Endodermal cell (in vitro differentiated cells): ENCODE results near the gene PANK4. TPM values are rescaled to one million over a fixed set of nuclear protein-coding genes. Genes with fewer than 3 reads are reported as not detected.

Experiments
- DNase-seq: peaks from one replicate; pipeline ENCODE4 v3.0.0-alpha.2; 2017
- H3K27ac ChIP-seq: 2 replicates; pipeline ENCODE4 v1.5.1; 2013; ENCODE audit warnings: mild to moderate bottlenecking, low read depth, low read length, moderate library complexity
- H3K27me3 ChIP-seq: 2 replicates; pipeline ENCODE4 v1.6.1; 2013; ENCODE audit warnings: mild to moderate bottlenecking, low read length, moderate library complexity; ENCODE audit not compliant: insufficient read depth, control insufficient read depth, poor library complexity, severe bottlenecking
- H3K36me3 ChIP-seq: 2 replicates; pipeline ENCODE4 v1.7.0; 2013; ENCODE audit warnings: mild to moderate bottlenecking, low read length, moderate library complexity; ENCODE audit not compliant: control insufficient read depth, insufficient read depth
- H3K4me1 ChIP-seq: one replicate; pipeline ENCODE4 v1.7.0; 2013; ENCODE audit warnings: low read length; ENCODE audit not compliant: control insufficient read depth, insufficient read depth
- H3K4me3 ChIP-seq: 2 replicates; pipeline ENCODE4 v1.5.1; 2013; ENCODE audit warnings: mild to moderate bottlenecking, low read length, moderate library complexity
- H3K9ac ChIP-seq: 2 replicates; pipeline ENCODE4 v1.6.1; 2013; ENCODE audit warnings: mild to moderate bottlenecking, low read length, moderate library complexity; ENCODE audit not compliant: poor library complexity, severe bottlenecking; ENCODE audit errors: extremely low read depth
- H3K9me3 ChIP-seq: 2 replicates; pipeline ENCODE4 v1.6.1; 2013; ENCODE audit warnings: mild to moderate bottlenecking, low read length, moderate library complexity; ENCODE audit not compliant: control insufficient read depth
- H3K27ac Mint-ChIP-seq: 2 replicates; pipeline ENCODE4 v1.8.0; 2020; ENCODE audit warnings: mixed read lengths
- H3K27me3 Mint-ChIP-seq: 2 replicates; pipeline ENCODE4 v1.8.0; 2021; ENCODE audit warnings: mild to moderate bottlenecking, mixed read lengths; ENCODE audit not compliant: insufficient read depth
- H3K36me3 Mint-ChIP-seq: 2 replicates; pipeline ENCODE4 v1.8.0; 2020; ENCODE audit warnings: low read depth, mixed read lengths
- H3K4me1 Mint-ChIP-seq: 2 replicates; pipeline ENCODE4 v1.8.0; 2020; ENCODE audit warnings: mixed read lengths
- H3K4me3 Mint-ChIP-seq: 2 replicates; pipeline ENCODE4 v1.8.0; 2020; ENCODE audit warnings: mild to moderate bottlenecking, moderate library complexity, mixed read lengths
- H3K9me3 Mint-ChIP-seq: 2 replicates; pipeline ENCODE4 v1.8.0; 2020; ENCODE audit warnings: mild to moderate bottlenecking, mixed read lengths
- WGBS, 2 experiments: methylation state at CpG; one replicate each; pipeline versions ENCODE4 v1.1.5 to v1.1.7; 2013; ENCODE audit warnings: missing lambda C conversion rate in 2 of 2, mixed read lengths in 1 of 2; ENCODE audit not compliant: insufficient coverage in 1 of 2, insufficient read length in 1 of 2; 5-methylcytosine and 5-hydroxymethylcytosine counted together
- total RNA-seq, 2 donors: library from RNA; stranded (reverse); fragmentation: NEBNext Ultra II Directional in 1 of 2; extraction: Animal tissue kit (Norgen Biotek cat#: 25700) in 1 of 2; gene quantifications; 2 replicates in 1 of 2; 3 replicates in 1 of 2; pipeline ENCODE4 v1.2.1, GENCODE V29; 2021
- TF ChIP-seq, protein P1 (sequence below): fragments of 200-600 bp; sonication (generic); conservative IDR thresholded peaks from 2 replicates; pipeline ENCODE4 v1.5.0; 2021; ENCODE audit warnings: antibody characterized with exemption, mild to moderate bottlenecking

PANK4 gene
- total RNA-seq, 2 donors from 2014 or later, result 45.6 to 49.5 TPM

DNA sequence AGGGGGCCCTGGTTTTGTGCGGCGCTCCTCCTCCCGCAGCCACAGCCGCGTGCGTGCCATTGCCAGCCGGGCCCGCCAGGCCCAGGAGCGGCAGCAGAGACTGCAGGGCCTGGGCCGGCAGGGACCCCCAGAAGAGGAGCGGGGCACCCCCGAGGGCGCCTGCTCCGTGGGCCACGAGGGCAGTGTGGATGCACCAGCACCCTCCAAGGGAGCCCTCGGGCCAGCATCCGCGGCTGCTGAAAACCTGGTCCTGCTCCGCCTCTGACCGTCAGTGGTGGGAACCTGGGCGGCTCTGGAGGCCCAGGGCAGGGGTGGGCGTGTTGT, 21.5 kb downstream of the PANK4 start:
- Mint-ChIP-seq H3K4me3 (no peak overlapping the region), H3K36me3 (peaks cover 10% of the 10 kb centered on the region), H3K27ac (no peak overlapping the region), H3K27me3 (no peaks in the 10 kb centered on the region), H3K4me1 (no peaks in the 10 kb centered on the region), H3K9me3 (no peaks in the 10 kb centered on the region)
- H3K36me3 ChIP-seq, result no peaks in the 10 kb centered on the region
- no peaks in the 10 kb centered on the region for H3K4me1 ChIP-seq
- TF ChIP-seq, protein P1, sequence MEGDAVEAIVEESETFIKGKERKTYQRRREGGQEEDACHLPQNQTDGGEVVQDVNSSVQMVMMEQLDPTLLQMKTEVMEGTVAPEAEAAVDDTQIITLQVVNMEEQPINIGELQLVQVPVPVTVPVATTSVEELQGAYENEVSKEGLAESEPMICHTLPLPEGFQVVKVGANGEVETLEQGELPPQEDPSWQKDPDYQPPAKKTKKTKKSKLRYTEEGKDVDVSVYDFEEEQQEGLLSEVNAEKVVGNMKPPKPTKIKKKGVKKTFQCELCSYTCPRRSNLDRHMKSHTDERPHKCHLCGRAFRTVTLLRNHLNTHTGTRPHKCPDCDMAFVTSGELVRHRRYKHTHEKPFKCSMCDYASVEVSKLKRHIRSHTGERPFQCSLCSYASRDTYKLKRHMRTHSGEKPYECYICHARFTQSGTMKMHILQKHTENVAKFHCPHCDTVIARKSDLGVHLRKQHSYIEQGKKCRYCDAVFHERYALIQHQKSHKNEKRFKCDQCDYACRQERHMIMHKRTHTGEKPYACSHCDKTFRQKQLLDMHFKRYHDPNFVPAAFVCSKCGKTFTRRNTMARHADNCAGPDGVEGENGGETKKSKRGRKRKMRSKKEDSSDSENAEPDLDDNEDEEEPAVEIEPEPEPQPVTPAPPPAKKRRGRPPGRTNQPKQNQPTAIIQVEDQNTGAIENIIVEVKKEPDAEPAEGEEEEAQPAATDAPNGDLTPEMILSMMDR, result no peak
- no peak for DNase-seq
- H3K9ac ChIP-seq, result no peak overlapping the region
- no peak overlapping the region for H3K27ac ChIP-seq
- no peak overlapping the region for H3K4me3 ChIP-seq
- WGBS, 2 experiments, result 91 to 96% methylated on average over 12 to 22 of the region's 22 CpGs
- no peaks in the 10 kb centered on the region for H3K9me3 ChIP-seq
- no peaks in the 10 kb centered on the region for H3K27me3 ChIP-seq

DNA sequence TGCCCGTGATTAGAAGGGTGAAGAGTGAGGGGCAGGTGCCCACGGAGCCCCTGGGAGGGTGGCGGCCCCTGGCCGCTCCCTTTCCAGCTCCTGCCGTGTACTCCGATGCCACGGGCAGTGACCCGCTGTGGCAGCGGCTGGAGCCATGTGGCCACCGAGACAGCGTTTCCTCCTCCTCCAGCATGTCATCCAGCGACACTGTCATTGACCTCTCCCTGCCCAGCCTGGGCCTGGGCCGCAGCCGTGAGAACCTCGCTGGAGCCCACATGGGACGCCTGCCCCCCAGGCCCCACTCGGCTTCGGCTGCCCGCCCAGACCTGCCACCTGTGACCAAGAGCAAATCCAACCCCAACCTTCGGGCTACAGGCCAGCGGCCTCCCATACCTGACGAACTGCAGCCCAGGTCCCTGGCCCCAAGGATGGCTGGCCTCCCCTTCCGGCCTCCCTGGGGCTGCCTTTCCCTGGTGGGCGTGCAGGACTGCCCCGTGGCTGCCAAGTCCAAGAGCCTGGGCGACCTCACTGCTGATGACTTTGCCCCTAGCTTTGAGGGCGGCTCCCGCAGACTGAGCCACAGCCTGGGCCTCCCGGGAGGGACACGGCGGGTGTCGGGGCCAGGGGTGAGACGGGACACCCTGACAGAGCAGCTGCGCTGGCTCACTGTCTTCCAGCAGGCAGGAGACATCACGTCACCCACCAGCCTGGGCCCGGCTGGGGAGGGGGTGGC, 22.0 kb downstream of the PANK4 start:
- H3K27ac ChIP-seq, result no peak overlapping the region
- no peaks in the 10 kb centered on the region for H3K4me1 ChIP-seq
- Mint-ChIP-seq H3K27me3 (no peaks in the 10 kb centered on the region), H3K4me3 (no peak overlapping the region), H3K27ac (no peak overlapping the region), H3K9me3 (no peaks in the 10 kb centered on the region), H3K36me3 (peaks cover 7% of the 10 kb centered on the region), H3K4me1 (no peaks in the 10 kb centered on the region)
- 91 to 95% methylated on average over 22 to 36 of the region's 36 CpGs for WGBS, 2 experiments
- H3K9ac ChIP-seq, result no peak overlapping the region
- TF ChIP-seq, protein P1, result no peak
- DNase-seq, result no peak
- no peaks in the 10 kb centered on the region for H3K9me3 ChIP-seq
- H3K4me3 ChIP-seq, result no peak overlapping the region
- H3K36me3 ChIP-seq, result no peaks in the 10 kb centered on the region
- no peaks in the 10 kb centered on the region for H3K27me3 ChIP-seq

DNA sequence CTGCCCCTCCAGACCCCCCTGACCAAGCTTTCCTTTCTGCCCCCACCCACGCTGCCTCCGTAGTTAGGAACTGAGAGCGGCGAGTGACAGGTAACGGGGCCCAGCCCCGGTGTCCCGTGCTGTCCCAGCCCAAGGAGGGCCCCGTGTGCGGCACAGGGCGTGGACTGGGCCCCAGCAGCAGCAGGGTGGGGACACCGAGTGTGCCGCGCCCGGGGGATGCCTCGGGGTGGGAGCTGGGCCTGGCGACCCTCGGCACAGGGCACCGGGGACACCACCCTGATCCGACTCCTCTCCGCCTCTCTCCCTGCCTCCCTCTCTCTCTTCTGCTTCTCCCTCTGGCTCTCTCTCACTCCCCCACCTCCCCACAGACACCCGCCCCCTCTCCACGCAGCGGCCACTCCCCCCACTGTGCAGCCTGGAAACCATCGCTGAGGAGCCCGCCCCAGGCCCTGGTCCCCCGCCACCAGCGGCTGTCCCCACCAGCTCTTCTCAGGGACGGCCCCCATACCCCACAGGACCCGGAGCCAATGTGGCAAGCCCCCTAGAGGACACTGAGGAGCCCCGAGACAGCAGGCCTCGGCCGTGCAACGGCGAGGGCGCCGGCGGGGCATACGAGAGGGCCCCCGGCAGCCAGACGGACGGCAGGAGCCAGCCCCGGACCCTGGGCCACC, 22.7 kb downstream of the PANK4 start:
- no peak for DNase-seq
- TF ChIP-seq, protein P1, result no peak
- no peak overlapping the region for H3K4me3 Mint-ChIP-seq

More for the DNA sequence above, 22.7 kb downstream of the PANK4 start:
- H3K9me3 Mint-ChIP-seq, result no peaks in the 10 kb centered on the region
- no peaks in the 10 kb centered on the region for H3K27me3 Mint-ChIP-seq
- Histone ChIP-seq H3K9me3 (no peaks in the 10 kb centered on the region), H3K27me3 (no peaks in the 10 kb centered on the region), H3K27ac (no peak overlapping the region), H3K9ac (no peak overlapping the region), H3K4me3 (no peak overlapping the region), H3K4me1 (no peaks in the 10 kb centered on the region), H3K36me3 (no peaks in the 10 kb centered on the region)
- WGBS, 2 experiments, result 87 to 90% methylated on average over 18 to 40 of the region's 42 CpGs
- no peaks in the 10 kb centered on the region for H3K4me1 Mint-ChIP-seq
- H3K27ac Mint-ChIP-seq, result no peak overlapping the region
- H3K36me3 Mint-ChIP-seq, result peaks cover 2% of the 10 kb centered on the region
